Activated naive CD8-positive, alpha-beta T cell treated with anti-CD3 and anti-CD28 coated beads, Interleukin-2, amount 10 ng/mL, durations not matched to agents 7 days and 5 days (primary cell): Measurements from ENCODE around the gene ZNF747. TPM values are rescaled to one million over a fixed set of nuclear protein-coding genes. Genes with fewer than 3 reads are reported as not detected.

Experiments
- ATAC-seq: fragments of 150-1000 bp; cut with Tn5 transposase; one replicate; pipeline ENCODE4 v1.10.0; 2021; ENCODE audit warnings: low read depth, moderate library complexity
- POLR2A ChIA-PET: fragments of 350-600 bp; sonication (Branson Sonifier 250); formaldehyde crosslinking; loops from one replicate; lab custom pipeline; 2021; ENCODE audit warnings: antibody characterized with exemption; lab: Charles Lee
- DNase-seq: peaks from one replicate; pipeline ENCODE4 v3.0.0; 2021
- H3K27ac Mint-ChIP-seq: one replicate; pipeline ENCODE4 v1.8.0; 2022; ENCODE audit warnings: mild to moderate bottlenecking, mixed read lengths
- H3K27me3 Mint-ChIP-seq: one replicate; pipeline ENCODE4 v1.8.0; 2022; ENCODE audit warnings: mild to moderate bottlenecking, moderate library complexity, mixed read lengths
- H3K36me3 Mint-ChIP-seq: one replicate; pipeline ENCODE4 v1.8.0; 2021; ENCODE audit warnings: mild to moderate bottlenecking, mixed read lengths
- H3K4me1 Mint-ChIP-seq: one replicate; pipeline ENCODE4 v1.8.0; 2021; ENCODE audit warnings: mixed read lengths
- H3K4me3 Mint-ChIP-seq: one replicate; pipeline ENCODE4 v1.8.0; 2022; ENCODE audit warnings: mild to moderate bottlenecking, moderate library complexity, mixed read lengths
- H3K9me3 Mint-ChIP-seq: one replicate; pipeline ENCODE4 v1.8.0; 2021; ENCODE audit warnings: mixed read lengths
- total RNA-seq, 2 experiments: library from RNA; stranded (reverse); gene quantifications; one replicate each; pipeline ENCODE4 v1.2.3, GENCODE V29; 2021

Gene ZNF747
- total RNA-seq, 2 experiments from 2014 or later = 11.9 to 12.5 TPM

GRCh38 chr16:30515275-30515674 is 19.4 kb downstream of the ZNF747 start:
- Mint-ChIP-seq H3K9me3 (no peaks in the 10 kb centered on the region), H3K27me3 (no peaks in the 10 kb centered on the region), H3K36me3 (peaks cover 62% of the 10 kb centered on the region), H3K27ac (peak overlapping the region; percentile 46), H3K4me1 (peaks cover 37% of the 10 kb centered on the region), H3K4me3 (no peak overlapping the region)
- ATAC-seq (no peak), DNase-seq (no peak)
- POLR2A ChIA-PET = interaction anchor here (0.6 kb wide), 1 partner anchor 18 kb away, joined by 3 read pairs; no protein-coding TSS in a partner anchor

- Mint-ChIP-seq H3K9me3 (no peaks in the 10 kb centered on the region), H3K36me3 (peaks cover 52% of the 10 kb centered on the region), H3K27me3 (no peaks in the 10 kb centered on the region), H3K27ac (peak overlapping the region; percentile 60), H3K4me3 (no peak overlapping the region), H3K4me1 (peaks cover 20% of the 10 kb centered on the region)
- DNase-seq (no peak), ATAC-seq (no peak)
- POLR2A ChIA-PET = interaction anchor here (0.5 to 4.8 kb wide), 8 partner anchors 11 to 335 kb away, joined by 3 to 16 read pairs (median 4); no protein-coding TSS in a partner anchor
These were observed 23.1 kb downstream of the ZNF747 start for GRCh38 chr16:30511509-30511908.

- POLR2A ChIA-PET = interaction anchor here (0.6 to 4.8 kb wide), 9 partner anchors 9 to 359 kb away, joined by 3 to 16 read pairs (median 4); no protein-coding TSS in a partner anchor
- Mint-ChIP-seq H3K9me3 (no peaks in the 10 kb centered on the region), H3K4me1 (peaks cover 20% of the 10 kb centered on the region), H3K27ac (no peak overlapping the region), H3K4me3 (no peak overlapping the region), H3K36me3 (peaks cover 48% of the 10 kb centered on the region), H3K27me3 (no peaks in the 10 kb centered on the region)
- ATAC-seq (no peak), DNase-seq (no peak)
These were observed 24.2 kb downstream of the ZNF747 start for GRCh38 chr16:30510376-30510938.

- Mint-ChIP-seq H3K27me3 (no peaks in the 10 kb centered on the region), H3K36me3 (peaks cover 46% of the 10 kb centered on the region), H3K4me1 (peaks cover 16% of the 10 kb centered on the region), H3K9me3 (no peaks in the 10 kb centered on the region), H3K27ac (no peak overlapping the region), H3K4me3 (no peak overlapping the region)
- ATAC-seq (no peak), DNase-seq (no peak)
- POLR2A ChIA-PET = interaction anchor here (1.0 to 4.8 kb wide), 4 partner anchors 10 to 28 kb away, joined by 3 to 16 read pairs (median 5); no protein-coding TSS in a partner anchor
These were observed 25.4 kb downstream of the ZNF747 start for GRCh38 chr16:30509081-30509765.

- no peak for ATAC-seq
- Mint-ChIP-seq H3K27ac (peak overlapping the region; percentile 38), H3K27me3 (no peaks in the 10 kb centered on the region), H3K36me3 (peaks cover 27% of the 10 kb centered on the region), H3K4me1 (peaks cover 7% of the 10 kb centered on the region), H3K9me3 (no peaks in the 10 kb centered on the region), H3K4me3 (no peak overlapping the region)
- POLR2A ChIA-PET = interaction anchor here (0.6 to 2.1 kb wide), 3 partner anchors 12 to 56 kb away, joined by 4 to 7 read pairs (median 5); partner anchors contain the start of gene ZNF747
- no peak for DNase-seq
These were observed 31.0 kb downstream of the ZNF747 start for GRCh38 chr16:30503403-30504296.

GRCh38 chr16:30499284-30499683 is 35.4 kb downstream of the ZNF747 start:
- Mint-ChIP-seq H3K27ac (no peak overlapping the region), H3K9me3 (no peaks in the 10 kb centered on the region), H3K27me3 (no peaks in the 10 kb centered on the region), H3K4me1 (peaks cover 4% of the 10 kb centered on the region), H3K36me3 (peaks cover 29% of the 10 kb centered on the region), H3K4me3 (no peak overlapping the region)
- DNase-seq (no peak), ATAC-seq (no peak)
- POLR2A ChIA-PET = interaction anchor here (0.6 to 4.0 kb wide), 2 partner anchors 11 to 76 kb away, joined by 4 to 16 read pairs; no protein-coding TSS in a partner anchor

GRCh38 chr16:30494709-30495108 is 39.9 kb downstream of the ZNF747 start:
- POLR2A ChIA-PET = interaction anchor here (0.6 to 2.2 kb wide), 11 partner anchors 9 to 65 kb away, joined by 3 to 5 read pairs (median 4); partner anchors contain the start of gene DCTPP1
- Mint-ChIP-seq H3K27ac (peak overlapping the region; percentile 43), H3K27me3 (no peaks in the 10 kb centered on the region)

GRCh38 chr16:30493941-30494488 is 40.6 kb downstream of the ZNF747 start:
- peaks cover 42% of the 10 kb centered on the region for H3K36me3 Mint-ChIP-seq
- ATAC-seq (no peak), DNase-seq (no peak)
- POLR2A ChIA-PET = interaction anchor here (1.1 to 2.2 kb wide), 4 partner anchors 16 to 64 kb away, joined by 3 to 5 read pairs (median 4); partner anchors contain the start of gene DCTPP1
- peaks cover 24% of the 10 kb centered on the region for H3K4me1 Mint-ChIP-seq
- no peak overlapping the region for H3K27ac Mint-ChIP-seq
- H3K9me3 Mint-ChIP-seq = no peaks in the 10 kb centered on the region
- no peak overlapping the region for H3K4me3 Mint-ChIP-seq
- H3K27me3 Mint-ChIP-seq = no peaks in the 10 kb centered on the region

More at GRCh38 chr16:30494709-30495108, 39.9 kb downstream of the ZNF747 start:
- peaks cover 18% of the 10 kb centered on the region for H3K4me1 Mint-ChIP-seq
- no peak for DNase-seq
- H3K36me3 Mint-ChIP-seq = peaks cover 39% of the 10 kb centered on the region
- H3K4me3 Mint-ChIP-seq = no peak overlapping the region
- H3K9me3 Mint-ChIP-seq = no peaks in the 10 kb centered on the region
- ATAC-seq = no peak

GRCh38 chr16:30491744-30492308 is 42.8 kb downstream of the ZNF747 start:
- H3K36me3 Mint-ChIP-seq = peaks cover 51% of the 10 kb centered on the region
- H3K4me3 Mint-ChIP-seq = peak overlapping the region; percentile 43
- H3K27ac Mint-ChIP-seq = peak overlapping the region; percentile 91
- H3K27me3 Mint-ChIP-seq = no peaks in the 10 kb centered on the region
- no peaks in the 10 kb centered on the region for H3K9me3 Mint-ChIP-seq
- ATAC-seq = peak; percentile 89
- peaks cover 34% of the 10 kb centered on the region for H3K4me1 Mint-ChIP-seq
- POLR2A ChIA-PET = interaction anchor here (0.6 to 4.8 kb wide), 15 partner anchors 12 to 132 kb away, joined by 3 to 25 read pairs (median 4); partner anchors contain the start of genes ITGAL and ZNF747
- DNase-seq = no peak

GRCh38 chr16:30491229-30491628 is 43.4 kb downstream of the ZNF747 start:
- Mint-ChIP-seq H3K9me3 (no peaks in the 10 kb centered on the region), H3K36me3 (peaks cover 53% of the 10 kb centered on the region), H3K27me3 (no peaks in the 10 kb centered on the region), H3K27ac (peak overlapping the region; percentile 91), H3K4me1 (peaks cover 37% of the 10 kb centered on the region), H3K4me3 (peak overlapping the region; percentile 43)
- POLR2A ChIA-PET = interaction anchor here (0.6 to 4.8 kb wide), 17 partner anchors 11 to 211 kb away, joined by 3 to 25 read pairs (median 5); partner anchors contain the start of genes DCTPP1, ITGAL, PRR14 and SEPHS2
- ATAC-seq = no peak
- DNase-seq = no peak

GRCh38 chr16:30490210-30490609 is 44.4 kb downstream of the ZNF747 start:
- peak overlapping the region; percentile 63 for H3K27ac Mint-ChIP-seq
- H3K4me3 Mint-ChIP-seq = no peak overlapping the region
- ATAC-seq = no peak
- H3K27me3 Mint-ChIP-seq = no peaks in the 10 kb centered on the region
- POLR2A ChIA-PET = interaction anchor here (0.6 to 4.8 kb wide), 8 partner anchors 10 to 101 kb away, joined by 3 to 25 read pairs (median 6); partner anchors contain the start of genes DCTPP1, ITGAL and SEPHS2
- DNase-seq = no peak
- H3K4me1 Mint-ChIP-seq = peaks cover 41% of the 10 kb centered on the region
- no peaks in the 10 kb centered on the region for H3K9me3 Mint-ChIP-seq
- H3K36me3 Mint-ChIP-seq = peaks cover 55% of the 10 kb centered on the region
